IPS-18a (cell line): Measurements from ENCODE around the gene ASPG.

ENCODE experiments used
- H3K27ac ChIP-seq: one replicate; pipeline ENCODE4 v1.5.1; 2013; ENCODE audit warnings: low read length
- H3K27me3 ChIP-seq: one replicate; pipeline ENCODE4 v1.6.1; 2013; ENCODE audit warnings: mild to moderate bottlenecking, low read length; ENCODE audit not compliant: control insufficient read depth, insufficient read depth
- H3K36me3 ChIP-seq: one replicate; pipeline ENCODE4 v1.6.1; 2013; ENCODE audit warnings: low read depth, low read length; ENCODE audit not compliant: control insufficient read depth
- H3K4me1 ChIP-seq: one replicate; pipeline ENCODE4 v1.6.1; 2013; ENCODE audit warnings: low read depth, low read length; ENCODE audit not compliant: control insufficient read depth
- H3K4me3 ChIP-seq: one replicate; pipeline ENCODE4 v1.5.1; 2013; ENCODE audit warnings: low read length
- H3K9ac ChIP-seq: one replicate; pipeline ENCODE4 v1.6.1; 2013; ENCODE audit warnings: mild to moderate bottlenecking, low read length, moderate library complexity
- H3K9me3 ChIP-seq: one replicate; pipeline ENCODE4 v1.6.1; 2013; ENCODE audit warnings: low read depth, low read length; ENCODE audit not compliant: control insufficient read depth

The ASPG gene

DNA sequence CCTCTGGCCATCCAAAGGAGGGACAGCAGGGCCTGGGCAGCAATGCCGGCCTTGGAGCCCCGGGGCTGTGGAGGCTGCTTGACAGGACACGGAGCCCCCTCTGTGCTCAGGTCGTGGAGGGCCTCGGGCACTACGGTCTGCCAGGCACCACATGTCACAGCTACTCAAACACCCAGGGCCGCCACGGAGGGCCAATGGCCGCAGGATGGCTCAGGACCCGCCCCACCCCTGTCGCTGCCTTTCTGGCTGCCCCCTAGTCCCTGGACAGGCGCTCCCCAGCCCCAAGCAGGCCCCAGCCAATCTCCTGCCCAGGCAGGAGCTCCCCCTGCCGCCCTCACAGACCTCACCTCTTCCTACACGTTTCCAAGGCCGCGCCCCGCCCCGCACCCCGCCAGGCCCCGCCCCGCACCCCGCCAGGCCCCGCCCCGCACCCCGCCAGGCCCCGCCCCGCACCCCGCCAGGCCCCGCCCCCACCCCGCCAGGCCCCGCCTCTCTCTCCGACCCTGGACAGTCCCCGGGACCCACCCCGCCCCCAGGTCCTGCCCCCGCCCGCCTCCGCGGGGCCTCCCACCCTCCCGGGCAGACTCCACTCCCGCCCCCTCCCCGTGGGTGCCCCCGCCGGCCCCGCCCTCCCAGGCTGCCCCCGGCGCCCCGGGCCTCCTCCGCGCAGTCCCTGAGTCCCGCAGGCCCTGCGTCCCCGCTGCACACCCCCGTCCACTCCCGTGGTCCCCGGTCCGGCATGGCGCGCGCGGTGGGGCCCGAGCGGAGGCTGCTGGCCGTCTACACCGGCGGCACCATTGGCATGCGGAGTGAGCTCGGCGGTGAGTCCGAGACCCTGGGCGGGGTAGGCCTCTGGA is at the start of gene ASPG:
Gene ASPG (plus strand): TSS at position 669 of the 857 bp plus-strand sequence. CDS start 71 bp downstream, at position 740.
- Histone ChIP-seq H3K9ac (no peak within 1 kb of the TSS), H3K9me3 (no peaks in the 10 kb centered on the region), H3K27me3 (no peaks in the 10 kb centered on the region)

GRCh38 chr14:104036212-104036611 is 49.3 kb upstream of the ASPG start:
- H3K4me1 ChIP-seq, result peaks cover 4% of the 10 kb centered on the region
- no peak overlapping the region for H3K27ac ChIP-seq

More for the DNA sequence above, at the start of gene ASPG:
- H3K4me3 ChIP-seq, result no peak within 1 kb of the TSS
- H3K27ac ChIP-seq, result no peak within 1 kb of the TSS
- H3K36me3 ChIP-seq, result no peaks in the 10 kb centered on the region
- no peaks in the 10 kb centered on the region for H3K4me1 ChIP-seq

GRCh38 chr14:104037074-104037473 is 48.4 kb upstream of the ASPG start:
- Histone ChIP-seq H3K27ac (no peak overlapping the region), H3K4me3 (no peak overlapping the region), H3K9ac (no peak overlapping the region), H3K36me3 (no peaks in the 10 kb centered on the region), H3K9me3 (no peaks in the 10 kb centered on the region), H3K4me1 (peaks cover 4% of the 10 kb centered on the region), H3K27me3 (no peaks in the 10 kb centered on the region)

More at GRCh38 chr14:104036212-104036611, 49.3 kb upstream of the ASPG start:
- Histone ChIP-seq H3K4me3 (no peak overlapping the region), H3K27me3 (no peaks in the 10 kb centered on the region), H3K9ac (no peak overlapping the region), H3K9me3 (no peaks in the 10 kb centered on the region), H3K36me3 (no peaks in the 10 kb centered on the region)

GRCh38 chr14:104037903-104038302 is 47.6 kb upstream of the ASPG start:
- no peaks in the 10 kb centered on the region for H3K9me3 ChIP-seq
- no peak overlapping the region for H3K9ac ChIP-seq
- H3K4me3 ChIP-seq, result no peak overlapping the region
- H3K36me3 ChIP-seq, result no peaks in the 10 kb centered on the region
- no peaks in the 10 kb centered on the region for H3K27me3 ChIP-seq
- no peak overlapping the region for H3K27ac ChIP-seq
- peaks cover 4% of the 10 kb centered on the region for H3K4me1 ChIP-seq

DNA sequence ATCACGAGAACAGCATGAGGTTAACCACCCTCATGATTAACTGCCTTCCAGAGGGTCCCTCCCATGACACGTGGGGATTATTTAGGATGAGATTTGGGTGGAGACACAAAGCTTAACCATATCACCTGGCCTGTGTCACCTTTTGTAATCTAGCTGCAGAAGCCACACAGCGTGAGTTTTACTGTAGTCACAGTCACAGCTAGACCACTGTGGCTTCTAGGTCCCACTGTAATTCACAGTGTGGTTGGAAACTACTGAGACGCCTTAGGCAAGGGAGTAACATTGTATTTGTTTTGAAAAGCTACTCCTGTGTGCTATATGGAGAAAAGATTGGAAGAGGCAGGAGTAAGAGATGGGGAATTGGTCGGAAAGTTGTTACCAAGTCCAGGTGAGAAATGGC is 46.3 kb upstream of the ASPG start:
- Histone ChIP-seq H3K4me3 (no peak overlapping the region), H3K36me3 (no peaks in the 10 kb centered on the region), H3K27ac (no peak overlapping the region), H3K27me3 (no peaks in the 10 kb centered on the region), H3K9me3 (no peaks in the 10 kb centered on the region), H3K4me1 (peaks cover 4% of the 10 kb centered on the region), H3K9ac (no peak overlapping the region)

GRCh38 chr14:104040539-104040938 is 45.0 kb upstream of the ASPG start:
- no peak overlapping the region for H3K27ac ChIP-seq
- no peak overlapping the region for H3K9ac ChIP-seq
- peaks cover 4% of the 10 kb centered on the region for H3K4me1 ChIP-seq
- H3K9me3 ChIP-seq, result no peaks in the 10 kb centered on the region
- no peak overlapping the region for H3K4me3 ChIP-seq
- no peaks in the 10 kb centered on the region for H3K36me3 ChIP-seq
- H3K27me3 ChIP-seq, result no peaks in the 10 kb centered on the region

DNA sequence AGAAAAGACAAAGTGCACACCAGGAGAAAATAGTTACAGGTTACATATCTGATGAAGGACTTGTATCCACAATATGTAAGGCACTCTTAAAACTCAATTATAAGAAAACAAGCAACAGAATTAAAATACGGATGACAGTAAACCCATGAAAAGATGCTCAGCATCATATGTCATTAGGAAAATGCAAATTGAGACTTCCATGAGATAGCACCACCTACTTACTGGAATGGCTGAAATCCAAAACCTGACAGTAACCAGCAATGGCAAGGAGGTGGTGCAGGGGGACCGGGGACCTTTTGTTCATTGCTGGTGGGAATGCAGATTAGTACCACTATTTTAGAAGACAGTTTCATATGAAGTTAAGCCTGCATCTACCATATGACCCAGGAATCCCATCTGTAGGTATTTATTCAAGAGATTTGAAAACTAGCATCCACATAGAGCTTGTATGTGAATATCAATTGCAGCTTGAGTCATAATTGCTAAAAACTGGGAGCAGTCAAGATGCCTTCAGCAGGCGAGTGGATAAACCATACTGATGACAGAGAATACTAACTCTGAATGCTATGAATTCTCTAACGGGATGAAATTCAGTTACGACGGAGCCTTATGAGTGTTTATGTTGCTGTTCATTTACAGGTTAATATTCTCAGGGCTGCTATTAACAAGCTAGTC is 43.9 kb upstream of the ASPG start:
- peaks cover 4% of the 10 kb centered on the region for H3K4me1 ChIP-seq
- no peaks in the 10 kb centered on the region for H3K9me3 ChIP-seq
- H3K27ac ChIP-seq, result no peak overlapping the region
- H3K4me3 ChIP-seq, result no peak overlapping the region
- no peak overlapping the region for H3K9ac ChIP-seq
- H3K36me3 ChIP-seq, result no peaks in the 10 kb centered on the region
- H3K27me3 ChIP-seq, result no peaks in the 10 kb centered on the region

- Histone ChIP-seq H3K36me3 (no peaks in the 10 kb centered on the region), H3K27ac (no peak overlapping the region), H3K4me3 (no peak overlapping the region), H3K4me1 (peaks cover 4% of the 10 kb centered on the region), H3K9ac (no peak overlapping the region), H3K9me3 (no peaks in the 10 kb centered on the region), H3K27me3 (no peaks in the 10 kb centered on the region)
These were observed 41.5 kb upstream of the ASPG start for GRCh38 chr14:104044016-104044415.

DNA sequence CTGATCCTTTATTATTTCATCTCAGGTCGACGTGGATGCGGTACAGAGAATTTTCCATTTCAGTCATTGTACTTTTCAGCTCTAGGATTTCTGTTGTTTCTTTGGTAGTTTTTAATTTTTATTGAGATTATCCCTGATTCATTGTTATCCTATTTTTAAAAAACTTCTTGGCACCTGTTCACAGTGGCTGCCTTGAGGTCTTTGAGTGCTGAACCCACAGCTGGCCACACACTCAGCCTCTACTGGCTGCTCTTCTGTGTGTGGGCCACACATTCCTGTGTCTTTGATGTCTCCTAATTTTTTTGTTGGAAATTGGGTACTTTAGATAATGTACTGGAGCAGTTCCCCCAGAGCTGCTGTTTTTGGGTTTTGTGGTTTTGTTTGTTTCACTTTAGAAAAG is 37.7 kb upstream of the ASPG start:
- no peak overlapping the region for H3K27ac ChIP-seq
- H3K36me3 ChIP-seq, result no peaks in the 10 kb centered on the region
- no peaks in the 10 kb centered on the region for H3K4me1 ChIP-seq
- no peak overlapping the region for H3K4me3 ChIP-seq
- no peaks in the 10 kb centered on the region for H3K9me3 ChIP-seq
- no peak overlapping the region for H3K9ac ChIP-seq
- no peaks in the 10 kb centered on the region for H3K27me3 ChIP-seq

- no peak overlapping the region for H3K27ac ChIP-seq
- no peaks in the 10 kb centered on the region for H3K36me3 ChIP-seq
- H3K4me1 ChIP-seq, result no peaks in the 10 kb centered on the region
- H3K9me3 ChIP-seq, result no peaks in the 10 kb centered on the region
- no peak overlapping the region for H3K9ac ChIP-seq
- no peaks in the 10 kb centered on the region for H3K27me3 ChIP-seq
- H3K4me3 ChIP-seq, result no peak overlapping the region
These were observed 36.6 kb upstream of the ASPG start for GRCh38 chr14:104048758-104049507.

DNA sequence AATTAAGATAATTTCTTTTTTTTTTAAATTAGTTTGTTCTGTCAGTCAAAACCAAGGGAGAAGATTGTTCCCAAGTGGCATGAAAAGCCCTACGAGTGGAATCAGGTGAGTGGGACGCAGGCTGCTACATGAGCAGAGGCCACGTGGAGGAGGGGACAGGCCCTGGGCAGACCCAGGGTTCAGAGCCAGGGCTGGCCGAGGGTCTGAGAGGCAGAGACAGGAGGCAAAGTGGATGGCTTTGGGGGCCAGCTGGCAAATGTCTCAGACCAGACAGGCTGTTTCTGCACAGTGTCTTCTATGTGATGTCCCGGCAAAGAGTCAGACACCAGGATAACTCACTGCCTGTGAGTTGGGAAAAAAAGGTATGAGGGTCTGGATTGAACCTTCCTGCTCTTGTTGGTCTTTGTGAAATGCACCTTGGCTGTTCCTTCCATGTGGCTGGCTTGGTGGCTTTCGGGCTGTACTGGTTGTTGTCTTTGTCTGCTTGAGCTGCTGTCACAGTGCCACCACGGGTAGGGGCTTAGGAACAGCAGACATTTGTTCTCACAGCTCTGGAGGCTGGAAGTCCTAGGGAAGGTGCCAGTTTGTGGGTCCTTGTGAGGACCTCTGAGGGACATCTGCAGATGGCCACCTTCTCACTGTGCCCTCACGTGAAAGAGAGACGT is 35.8 kb upstream of the ASPG start:
- H3K9me3 ChIP-seq, result no peaks in the 10 kb centered on the region
- no peaks in the 10 kb centered on the region for H3K4me1 ChIP-seq
- no peaks in the 10 kb centered on the region for H3K27me3 ChIP-seq
- no peaks in the 10 kb centered on the region for H3K36me3 ChIP-seq
- no peak overlapping the region for H3K4me3 ChIP-seq
- H3K27ac ChIP-seq, result no peak overlapping the region
- H3K9ac ChIP-seq, result no peak overlapping the region
